WTC11 (cell line): ENCODE data around the gene AK6. TPM values are rescaled to one million over a fixed set of nuclear protein-coding genes. Genes with fewer than 3 reads are reported as not detected.

ENCODE experiments used
- ATAC-seq: fragments of 200-7000 bp; cut with Tn5 transposase; 2 replicates; pipeline ENCODE4 v1.10.0; 2021; ENCODE audit warnings: mild to moderate bottlenecking, moderate library complexity
- CTCF ChIA-PET: fragments of 300-600 bp; sonication (Branson Sonifier 250); formaldehyde crosslinking; loops from one replicate; lab custom pipeline; 2021; ENCODE audit warnings: antibody characterized with exemption; lab: Charles Lee
- POLR2A ChIA-PET: fragments of 350-600 bp; sonication (Branson Sonifier 250); formaldehyde crosslinking; loops from one replicate; lab custom pipeline; 2021; ENCODE audit warnings: antibody characterized with exemption; lab: Charles Lee
- DNase-seq: peaks from one replicate; pipeline ENCODE4 v3.0.0; 2021; ENCODE audit warnings: low spot score
- H3K27ac Mint-ChIP-seq: 2 replicates; pipeline ENCODE4 v1.8.0; 2021; ENCODE audit warnings: mixed read lengths
- H3K27me3 Mint-ChIP-seq: 2 replicates; pipeline ENCODE4 v1.8.0; 2021; ENCODE audit warnings: low read depth, mild to moderate bottlenecking, moderate library complexity, mixed read lengths
- H3K36me3 Mint-ChIP-seq: 2 replicates; pipeline ENCODE4 v1.8.0; 2021; ENCODE audit warnings: mixed read lengths
- H3K4me1 Mint-ChIP-seq: 2 replicates; pipeline ENCODE4 v1.8.0; 2022; ENCODE audit warnings: mixed read lengths
- H3K4me3 Mint-ChIP-seq: 2 replicates; pipeline ENCODE4 v1.8.0; 2021; ENCODE audit warnings: mild to moderate bottlenecking, moderate library complexity, mixed read lengths
- H3K9me3 Mint-ChIP-seq: 2 replicates; pipeline ENCODE4 v1.8.0; 2021; ENCODE audit warnings: mixed read lengths
- CBFB ChIP-seq: sonication (generic); formaldehyde crosslinking; IDR thresholded peaks from 2 replicates; pipeline ENCODE4 v1.8.1; 2022; ENCODE audit warnings: mild to moderate bottlenecking, low read depth, missing genetic modification reagents
- ERG ChIP-seq: fragments of 250-450 bp; sonication (Bioruptor Pico); IDR thresholded peaks from 2 replicates; pipeline ENCODE4 v1.8.0; 2021; ENCODE audit warnings: mild to moderate bottlenecking
- GTF2I ChIP-seq: fragments of 250-450 bp; sonication (Bioruptor Pico); conservative IDR thresholded peaks from 2 replicates; pipeline ENCODE4 v1.4.0; 2021; ENCODE audit warnings: mild to moderate bottlenecking
- HMGA2 ChIP-seq: fragments of 250-450 bp; sonication (Bioruptor Pico); IDR thresholded peaks from 2 replicates; pipeline ENCODE4 v1.4.0; 2021; ENCODE audit warnings: mild to moderate bottlenecking, moderate library complexity
- JAZF1 ChIP-seq: fragments of 250-450 bp; sonication (Bioruptor Pico); IDR thresholded peaks from 2 replicates; pipeline ENCODE4 v1.9.0; 2021; ENCODE audit warnings: moderate library complexity, mild to moderate bottlenecking, inconsistent platforms
- MXD4 ChIP-seq: fragments of 250-450 bp; sonication (Bioruptor Pico); IDR thresholded peaks from 2 replicates; pipeline ENCODE4 v1.8.0; 2021; ENCODE audit warnings: mild to moderate bottlenecking, moderate library complexity, borderline replicate concordance
- NFYB ChIP-seq: sonication (generic); formaldehyde crosslinking; conservative IDR thresholded peaks from 2 replicates; pipeline ENCODE4 v1.8.0; 2022; ENCODE audit warnings: low read depth, missing genetic modification reagents
- PRDM15 ChIP-seq: sonication (generic); formaldehyde crosslinking; IDR thresholded peaks from 2 replicates; pipeline ENCODE4 v1.8.0; 2022; ENCODE audit warnings: missing genetic modification reagents
- SMAD3 ChIP-seq: sonication (generic); formaldehyde crosslinking; IDR thresholded peaks from 2 replicates; pipeline ENCODE4 v1.8.0; 2022; ENCODE audit warnings: missing genetic modification reagents, mild to moderate bottlenecking, borderline replicate concordance
- SOX15 ChIP-seq: fragments of 250-450 bp; sonication (Bioruptor Pico); IDR thresholded peaks from 2 replicates; pipeline ENCODE4 v1.9.0; 2021; ENCODE audit warnings: mild to moderate bottlenecking
- ZBTB21 ChIP-seq: sonication (generic); formaldehyde crosslinking; IDR thresholded peaks from 2 replicates; pipeline ENCODE4 v1.8.1; 2023; ENCODE audit warnings: mild to moderate bottlenecking, missing genetic modification reagents, borderline replicate concordance
- ZNF121 ChIP-seq: sonication (generic); formaldehyde crosslinking; IDR thresholded peaks from 2 replicates; pipeline ENCODE4 v1.8.0; 2023; ENCODE audit warnings: missing genetic modification reagents
- ZNF423 ChIP-seq: fragments of 250-450 bp; sonication (Bioruptor Pico); IDR thresholded peaks from 2 replicates; pipeline ENCODE4 v2.1.2; 2022; ENCODE audit warnings: mild to moderate bottlenecking, moderate library complexity
- ZSCAN18 ChIP-seq: fragments of 250-450 bp; sonication (Bioruptor Pico); IDR thresholded peaks from 2 replicates; pipeline ENCODE4 v2.1.2; 2022; ENCODE audit warnings: mild to moderate bottlenecking, moderate library complexity
- total RNA-seq: library from RNA; stranded (reverse); gene quantifications from 3 replicates; pipeline ENCODE4 v1.2.3, GENCODE V29; 2021
- TF ChIP-seq, protein P1 (sequence below): sonication (generic); formaldehyde crosslinking; IDR thresholded peaks from 2 replicates; pipeline ENCODE4 v1.8.1; 2023; ENCODE audit warnings: mild to moderate bottlenecking, missing genetic modification reagents
- TF ChIP-seq, protein P2 (sequence below): fragments of 250-450 bp; sonication (Bioruptor Pico); IDR thresholded peaks from 2 replicates; pipeline ENCODE4 v1.9.0; 2021; ENCODE audit warnings: moderate library complexity, mild to moderate bottlenecking, inconsistent platforms, borderline replicate concordance
- TF ChIP-seq, protein P3 (sequence below): sonication (generic); formaldehyde crosslinking; IDR thresholded peaks from 2 replicates; pipeline ENCODE4 v1.8.1; 2023; ENCODE audit warnings: mild to moderate bottlenecking, missing genetic modification reagents
- TF ChIP-seq, protein P4 (sequence below): sonication (generic); formaldehyde crosslinking; IDR thresholded peaks from 2 replicates; pipeline ENCODE4 v1.8.0; 2022; ENCODE audit warnings: mild to moderate bottlenecking, missing genetic modification reagents

The AK6 gene
- total RNA-seq, 1 experiment from 2014 or later = 43.1 TPM

GRCh38 chr5:69369340-69370121 is at the start of gene AK6, which contains the start of the genes RAD17 and TAF9 (continued):
- TF ChIP-seq ZSCAN18 (CRISPR knock-in tag) = no peak
- 0 out of 2 replicates have a peak, but pooled peaks have one; percentile 9 for TF ChIP-seq NFYB
- TF ChIP-seq, all 79 proteins: peak for 26

GRCh38 chr5:69418554-69418953 is 49.2 kb upstream of the AK6 start:
- DNase-seq = no peak

More at GRCh38 chr5:69418554-69418953, 49.2 kb upstream of the AK6 start:
- Mint-ChIP-seq H3K4me1 (peaks cover 17% of the 10 kb centered on the region), H3K9me3 (peaks cover 22% of the 10 kb centered on the region), H3K27me3 (no peaks in the 10 kb centered on the region; the same call in 1 of the 2 replicates), H3K27ac (no peak overlapping the region), H3K4me3 (no peak overlapping the region), H3K36me3 (peaks cover 38% of the 10 kb centered on the region)
- no peak for TF ChIP-seq ZSCAN18 (CRISPR knock-in tag)
- no peak for TF ChIP-seq ZNF423 (CRISPR knock-in tag)
- TF ChIP-seq, protein P1, sequence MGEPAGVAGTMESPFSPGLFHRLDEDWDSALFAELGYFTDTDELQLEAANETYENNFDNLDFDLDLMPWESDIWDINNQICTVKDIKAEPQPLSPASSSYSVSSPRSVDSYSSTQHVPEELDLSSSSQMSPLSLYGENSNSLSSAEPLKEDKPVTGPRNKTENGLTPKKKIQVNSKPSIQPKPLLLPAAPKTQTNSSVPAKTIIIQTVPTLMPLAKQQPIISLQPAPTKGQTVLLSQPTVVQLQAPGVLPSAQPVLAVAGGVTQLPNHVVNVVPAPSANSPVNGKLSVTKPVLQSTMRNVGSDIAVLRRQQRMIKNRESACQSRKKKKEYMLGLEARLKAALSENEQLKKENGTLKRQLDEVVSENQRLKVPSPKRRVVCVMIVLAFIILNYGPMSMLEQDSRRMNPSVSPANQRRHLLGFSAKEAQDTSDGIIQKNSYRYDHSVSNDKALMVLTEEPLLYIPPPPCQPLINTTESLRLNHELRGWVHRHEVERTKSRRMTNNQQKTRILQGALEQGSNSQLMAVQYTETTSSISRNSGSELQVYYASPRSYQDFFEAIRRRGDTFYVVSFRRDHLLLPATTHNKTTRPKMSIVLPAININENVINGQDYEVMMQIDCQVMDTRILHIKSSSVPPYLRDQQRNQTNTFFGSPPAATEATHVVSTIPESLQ (CRISPR knock-in tag) = no peak
- TF ChIP-seq JAZF1 = no peak
- no peak for TF ChIP-seq ZNF121 (CRISPR knock-in tag)
- TF ChIP-seq, protein P2, sequence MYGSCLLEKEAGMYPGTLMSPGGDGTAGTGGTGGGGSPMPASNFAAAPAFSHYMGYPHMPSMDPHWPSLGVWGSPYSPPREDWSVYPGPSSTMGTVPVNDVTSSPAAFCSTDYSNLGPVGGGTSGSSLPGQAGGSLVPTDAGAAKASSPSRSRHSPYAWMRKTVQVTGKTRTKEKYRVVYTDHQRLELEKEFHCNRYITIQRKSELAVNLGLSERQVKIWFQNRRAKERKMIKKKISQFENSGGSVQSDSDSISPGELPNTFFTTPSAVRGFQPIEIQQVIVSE (CRISPR knock-in tag) = no peak
- TF ChIP-seq HMGA2 (CRISPR knock-in tag) = no peak
- TF ChIP-seq GTF2I (CRISPR knock-in tag) = no peak
- TF ChIP-seq ERG (CRISPR knock-in tag) = no peak
- no peak for TF ChIP-seq PRDM15 (CRISPR knock-in tag)
- TF ChIP-seq, protein P3, sequence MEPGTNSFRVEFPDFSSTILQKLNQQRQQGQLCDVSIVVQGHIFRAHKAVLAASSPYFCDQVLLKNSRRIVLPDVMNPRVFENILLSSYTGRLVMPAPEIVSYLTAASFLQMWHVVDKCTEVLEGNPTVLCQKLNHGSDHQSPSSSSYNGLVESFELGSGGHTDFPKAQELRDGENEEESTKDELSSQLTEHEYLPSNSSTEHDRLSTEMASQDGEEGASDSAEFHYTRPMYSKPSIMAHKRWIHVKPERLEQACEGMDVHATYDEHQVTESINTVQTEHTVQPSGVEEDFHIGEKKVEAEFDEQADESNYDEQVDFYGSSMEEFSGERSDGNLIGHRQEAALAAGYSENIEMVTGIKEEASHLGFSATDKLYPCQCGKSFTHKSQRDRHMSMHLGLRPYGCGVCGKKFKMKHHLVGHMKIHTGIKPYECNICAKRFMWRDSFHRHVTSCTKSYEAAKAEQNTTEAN = no peak
- no peak for TF ChIP-seq SOX15 (CRISPR knock-in tag)
- TF ChIP-seq ZBTB21 (CRISPR knock-in tag) = no peak
- TF ChIP-seq SMAD3 (CRISPR knock-in tag) = no peak
- no peak for TF ChIP-seq CBFB (CRISPR knock-in tag)
- TF ChIP-seq, protein P4, sequence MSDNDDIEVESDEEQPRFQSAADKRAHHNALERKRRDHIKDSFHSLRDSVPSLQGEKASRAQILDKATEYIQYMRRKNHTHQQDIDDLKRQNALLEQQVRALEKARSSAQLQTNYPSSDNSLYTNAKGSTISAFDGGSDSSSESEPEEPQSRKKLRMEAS (CRISPR knock-in tag) = no peak
- TF ChIP-seq MXD4 = no peak
- ChIA-PET POLR2A (no interaction called here), CTCF (no interaction called here)
- no peak for ATAC-seq
